Effector memory CD8-positive, alpha-beta T cell (primary cell): ENCODE data around the gene HPSE.
"Not testable (repeated sequence)": the region's sequence is repeated elsewhere in the genome, so short reads cannot be mapped to it uniquely, and the experiment has no call there.

Experiments
- ATAC-seq: fragments of 150-1000 bp; cut with Tn5 transposase; replicated peaks from 2 replicates; pipeline ENCODE4 v1.10.0; 2021; ENCODE audit warnings: mild to moderate bottlenecking, moderate library complexity
- DNase-seq, 3 experiments: peaks; one replicate each; pipeline ENCODE4 v3.0.0; 2021
- H3K27ac Mint-ChIP-seq, 2 donors: one replicate each; pipeline ENCODE4 v1.8.0; 2022; ENCODE audit warnings: mild to moderate bottlenecking in 2 of 2, mixed read lengths in 2 of 2, moderate library complexity in 2 of 2
- H3K27me3 Mint-ChIP-seq, 2 donors: one replicate each; pipeline ENCODE4 v1.8.0; 2022; ENCODE audit warnings: mixed read lengths in 2 of 2
- H3K36me3 Mint-ChIP-seq: one replicate; pipeline ENCODE4 v1.8.0; 2022; ENCODE audit warnings: mild to moderate bottlenecking, moderate library complexity, mixed read lengths; ENCODE audit not compliant: insufficient read depth
- H3K4me1 Mint-ChIP-seq, 2 donors: one replicate each; pipeline ENCODE4 v1.8.0; 2022; ENCODE audit warnings: low read depth in 2 of 2, mixed read lengths in 2 of 2
- H3K4me3 Mint-ChIP-seq, 2 donors: one replicate each; pipeline ENCODE4 v1.8.0; 2022; ENCODE audit warnings: mild to moderate bottlenecking in 2 of 2, mixed read lengths in 2 of 2, moderate library complexity in 2 of 2
- H3K9me3 Mint-ChIP-seq, 2 donors: one replicate each; pipeline ENCODE4 v1.8.0; 2022; ENCODE audit warnings: mixed read lengths in 2 of 2

The HPSE gene

DNA sequence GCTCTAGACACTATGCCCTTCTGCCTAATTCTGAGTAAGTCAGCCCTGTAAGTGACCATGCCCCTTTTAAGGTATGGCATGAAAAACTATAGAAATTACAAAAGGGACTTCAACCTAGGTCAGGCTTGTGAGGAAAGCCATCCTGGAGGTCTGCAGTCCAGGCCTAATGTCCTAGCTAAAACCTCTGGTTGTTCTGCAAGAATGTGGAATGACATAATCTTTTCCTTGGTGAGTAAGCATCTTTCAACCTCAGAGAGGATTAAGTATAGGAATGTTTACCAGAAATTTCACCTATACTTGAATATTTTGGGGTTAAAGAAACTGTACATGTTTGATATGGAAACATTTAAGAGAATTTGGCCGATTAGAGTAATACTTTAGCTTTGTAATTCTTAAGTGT, 23.8 kb upstream of the HPSE start:
- ATAC-seq, result no peak
- no peak for DNase-seq
- H3K36me3 Mint-ChIP-seq, result no peaks in the 10 kb centered on the region

DNA sequence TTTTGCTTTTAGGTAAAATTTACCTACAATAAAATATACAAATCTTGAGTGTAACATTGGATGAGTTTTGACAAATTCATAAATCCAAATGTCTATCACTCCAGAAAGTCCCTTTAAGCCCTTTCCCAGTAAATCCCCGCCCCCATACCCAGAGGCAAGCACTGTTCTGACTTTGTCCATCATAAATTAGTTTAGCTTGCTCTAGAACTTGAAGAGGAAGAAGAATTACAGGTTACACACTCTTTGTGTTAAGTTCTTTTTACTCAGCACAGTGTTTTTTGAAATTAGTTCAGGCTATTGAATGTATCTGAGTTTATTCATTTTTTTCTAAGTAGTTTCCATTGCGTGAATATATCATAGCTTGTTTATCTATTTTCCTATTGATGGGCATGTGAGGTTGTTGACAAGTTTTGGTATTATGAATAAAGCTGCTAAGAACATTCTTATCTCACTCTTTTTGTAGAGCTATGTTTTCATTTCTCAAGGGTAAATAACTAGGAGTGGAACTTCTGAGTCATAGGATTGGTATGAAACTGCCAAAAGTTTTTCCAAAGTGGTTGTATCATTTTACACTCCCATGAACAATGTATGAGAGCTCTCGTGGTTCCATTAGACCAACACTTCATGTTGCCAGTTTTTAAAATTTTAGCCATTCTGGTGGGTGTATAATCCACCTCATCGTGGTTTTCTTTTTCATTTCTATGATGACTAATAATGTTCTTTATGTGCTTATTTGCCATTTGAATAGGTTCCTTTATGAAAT, 22.4 kb upstream of the HPSE start:
- Mint-ChIP-seq H3K27ac (no peak overlapping the region), H3K9me3 (no peaks in the 10 kb centered on the region), H3K4me1 (no peaks in the 10 kb centered on the region), H3K4me3 (no peak overlapping the region), H3K27me3 (no peaks in the 10 kb centered on the region), H3K36me3 (no peaks in the 10 kb centered on the region)
- DNase-seq, result no peak
- no peak for ATAC-seq

More for the DNA sequence above, 23.8 kb upstream of the HPSE start:
- no peaks in the 10 kb centered on the region for H3K4me1 Mint-ChIP-seq
- no peak overlapping the region for H3K4me3 Mint-ChIP-seq
- H3K27me3 Mint-ChIP-seq, result peaks cover 3 to 8% of the 10 kb centered on the region in 2 donors
- H3K9me3 Mint-ChIP-seq, result no peaks in the 10 kb centered on the region
- H3K27ac Mint-ChIP-seq, result no peak overlapping the region

DNA sequence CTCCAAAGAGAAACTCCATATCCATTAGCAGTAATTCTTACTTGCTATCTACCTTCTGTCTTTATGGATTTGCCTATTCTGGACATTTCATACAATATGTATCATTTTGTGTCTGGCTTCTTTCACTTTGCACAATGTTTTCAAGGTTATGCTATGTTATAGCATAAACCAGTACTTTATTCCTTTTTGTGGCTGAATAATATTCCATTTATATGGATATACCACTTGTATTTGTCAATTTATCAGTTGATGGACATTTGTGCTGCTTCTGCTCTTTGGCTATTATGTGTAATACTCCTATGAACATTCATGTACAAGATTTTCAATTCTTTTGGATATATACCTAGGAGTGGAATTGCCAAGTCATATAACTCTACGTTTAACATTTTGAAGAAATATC, 18.9 kb upstream of the HPSE start:
- no peak overlapping the region for H3K27ac Mint-ChIP-seq
- no peaks in the 10 kb centered on the region for H3K9me3 Mint-ChIP-seq
- H3K27me3 Mint-ChIP-seq, result no peaks in the 10 kb centered on the region
- H3K4me1 Mint-ChIP-seq, result peaks cover 6 to 8% of the 10 kb centered on the region in 2 donors
- H3K4me3 Mint-ChIP-seq, result no peak overlapping the region
- peaks cover 4% of the 10 kb centered on the region for H3K36me3 Mint-ChIP-seq
- no peak for DNase-seq
- no peak for ATAC-seq

DNA sequence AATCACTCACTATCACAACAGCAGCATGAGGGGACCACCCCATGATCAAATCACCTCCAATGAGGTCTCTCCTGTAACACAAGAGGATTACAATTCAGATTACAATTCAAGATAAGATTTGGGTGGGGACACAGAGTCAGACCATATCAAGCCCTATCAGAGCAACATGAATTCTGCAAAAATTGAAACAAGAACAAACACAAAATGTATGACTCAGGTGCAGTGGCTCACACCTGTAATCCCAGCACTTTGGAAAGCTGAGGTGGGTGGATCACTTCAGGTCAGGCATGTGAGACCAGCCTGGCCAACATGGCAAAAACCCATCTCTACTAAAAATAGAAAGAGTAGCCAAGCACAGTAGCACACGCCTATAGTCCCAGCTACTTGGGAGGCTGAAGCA, 13.4 kb upstream of the HPSE start:
- H3K27me3 Mint-ChIP-seq, result peaks cover 16 to 18% of the 10 kb centered on the region in 2 donors
- no peaks in the 10 kb centered on the region for H3K9me3 Mint-ChIP-seq
- no peak for DNase-seq
- peaks cover 6 to 8% of the 10 kb centered on the region in 2 donors for H3K4me1 Mint-ChIP-seq
- no peak overlapping the region for H3K4me3 Mint-ChIP-seq
- peaks cover 4% of the 10 kb centered on the region for H3K36me3 Mint-ChIP-seq
- ATAC-seq, result no peak
- no peak overlapping the region for H3K27ac Mint-ChIP-seq

DNA sequence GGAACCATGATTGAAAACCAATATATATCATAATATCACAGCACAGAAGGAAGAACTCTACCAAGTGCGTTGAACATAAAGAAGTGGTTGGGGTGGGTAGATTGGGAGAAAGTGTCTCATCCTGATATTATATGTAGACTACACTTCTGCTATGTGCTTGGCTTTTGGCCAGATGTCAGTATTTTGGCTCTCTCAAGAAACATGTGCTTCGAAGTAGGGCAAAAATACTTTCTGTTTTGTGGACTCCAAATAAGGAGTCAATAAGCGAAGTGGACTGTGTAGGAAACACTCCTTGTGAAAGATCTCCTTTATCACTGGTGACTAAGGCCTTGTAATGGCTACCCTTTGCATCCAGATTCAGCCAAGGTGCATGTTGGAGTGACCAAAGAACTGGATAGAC, 7.8 kb upstream of the HPSE start:
- Mint-ChIP-seq H3K4me1 (peaks cover 13 to 17% of the 10 kb centered on the region in 2 donors), H3K27me3 (peaks cover 22 to 29% of the 10 kb centered on the region in 2 donors), H3K9me3 (no peaks in the 10 kb centered on the region), H3K27ac (no peak overlapping the region), H3K4me3 (no peak overlapping the region), H3K36me3 (peaks cover 9% of the 10 kb centered on the region)
- ATAC-seq (no peak), DNase-seq (no peak)

DNA sequence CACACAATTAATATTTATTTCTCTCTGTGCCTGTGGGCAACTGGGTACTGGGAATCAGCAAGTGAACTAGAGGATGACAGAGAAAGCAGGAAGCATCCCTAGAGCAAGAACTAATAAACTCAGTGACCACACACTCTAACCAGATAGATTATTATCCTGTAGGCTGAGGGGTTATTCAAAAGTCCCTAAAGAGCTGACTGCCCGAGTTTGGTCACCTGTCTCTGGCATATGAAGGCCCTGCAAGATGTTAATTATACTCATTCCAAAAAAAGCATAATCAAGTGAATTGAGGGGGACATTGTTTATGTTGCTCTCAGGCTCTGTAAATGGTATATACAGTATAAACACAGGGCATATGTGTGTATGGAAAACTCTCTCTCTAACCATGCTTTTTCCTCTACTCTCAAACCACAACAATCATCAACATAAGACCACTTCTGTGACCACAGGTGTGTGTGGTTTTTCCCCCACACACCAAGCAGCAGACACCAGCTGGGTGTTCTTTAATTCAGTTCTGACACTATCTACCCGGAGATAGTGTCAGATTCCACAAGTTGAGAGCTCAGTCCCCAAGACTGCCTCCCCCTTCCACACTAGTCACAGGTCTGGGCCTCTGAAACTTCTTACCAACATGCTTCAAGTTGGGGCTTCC, 6.2 kb upstream of the HPSE start:
- Mint-ChIP-seq H3K4me1 (peaks cover 14 to 17% of the 10 kb centered on the region in 2 donors), H3K36me3 (peaks cover 9% of the 10 kb centered on the region), H3K27me3 (peaks cover 28 to 29% of the 10 kb centered on the region in 2 donors), H3K9me3 (no peaks in the 10 kb centered on the region), H3K27ac (peak overlapping the region in 1 of 2 donors; percentile 5), H3K4me3 (peak overlapping the region; percentile 1 to 40)
- ATAC-seq, result peak; percentile 94
- DNase-seq, result peak; percentile 11 to 43 (median 19)

DNA sequence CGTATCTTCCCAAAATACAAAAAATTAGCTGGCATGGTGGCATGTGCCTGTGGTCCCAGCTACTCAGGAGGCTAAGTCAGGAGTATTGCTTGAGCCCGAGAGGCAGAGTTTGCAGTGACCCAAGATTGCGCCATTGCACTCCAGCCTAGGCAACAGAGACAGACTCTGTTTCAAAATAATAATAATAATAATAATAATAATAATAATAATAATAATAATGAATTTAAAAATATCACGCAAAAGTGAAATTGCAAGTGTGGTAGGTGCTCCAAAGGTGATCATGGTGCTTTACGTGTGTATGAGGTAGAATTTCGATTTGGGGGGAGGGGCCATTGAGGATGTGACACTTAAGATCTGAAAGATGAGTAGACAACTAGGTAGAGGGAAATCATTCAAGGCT, 4.9 kb upstream of the HPSE start:
- Mint-ChIP-seq H3K36me3 (peaks cover 9% of the 10 kb centered on the region), H3K4me1 (peaks cover 22 to 26% of the 10 kb centered on the region in 2 donors), H3K4me3 (no peak overlapping the region), H3K27me3 (peaks cover 23 to 24% of the 10 kb centered on the region in 2 donors), H3K27ac (no peak overlapping the region), H3K9me3 (no peaks in the 10 kb centered on the region)
- no peak for ATAC-seq
- DNase-seq, result no peak

DNA sequence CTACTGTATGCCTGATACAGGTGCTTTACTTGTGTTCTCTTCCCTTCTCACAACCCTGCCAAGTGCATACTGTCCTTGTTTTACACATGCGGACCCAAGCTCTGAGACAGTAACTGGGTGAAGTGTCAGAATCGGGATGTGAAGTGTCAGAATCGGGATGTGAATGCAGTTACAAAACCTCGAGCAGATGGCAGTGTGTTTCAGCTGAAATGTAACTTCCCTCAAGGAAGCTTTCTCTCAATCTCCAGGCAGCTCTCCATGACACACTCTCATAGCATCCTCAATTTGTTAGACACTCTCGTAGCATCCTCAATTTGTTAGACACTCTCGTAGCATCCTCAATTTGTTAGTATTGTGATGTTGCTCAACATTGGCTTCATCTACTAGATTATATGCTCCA, 1.1 kb upstream of the HPSE start:
- Mint-ChIP-seq H3K27ac (peak overlapping the region in 1 of 2 donors; percentile 87), H3K27me3 (peaks cover 11% of the 10 kb centered on the region in 2 donors), H3K9me3 (no peaks in the 10 kb centered on the region), H3K4me1 (peaks cover 17 to 19% of the 10 kb centered on the region in 2 donors), H3K4me3 (peak overlapping the region; percentile 92 to 95), H3K36me3 (peaks cover 2% of the 10 kb centered on the region)
- DNase-seq, result no peak
- no peak for ATAC-seq

DNA sequence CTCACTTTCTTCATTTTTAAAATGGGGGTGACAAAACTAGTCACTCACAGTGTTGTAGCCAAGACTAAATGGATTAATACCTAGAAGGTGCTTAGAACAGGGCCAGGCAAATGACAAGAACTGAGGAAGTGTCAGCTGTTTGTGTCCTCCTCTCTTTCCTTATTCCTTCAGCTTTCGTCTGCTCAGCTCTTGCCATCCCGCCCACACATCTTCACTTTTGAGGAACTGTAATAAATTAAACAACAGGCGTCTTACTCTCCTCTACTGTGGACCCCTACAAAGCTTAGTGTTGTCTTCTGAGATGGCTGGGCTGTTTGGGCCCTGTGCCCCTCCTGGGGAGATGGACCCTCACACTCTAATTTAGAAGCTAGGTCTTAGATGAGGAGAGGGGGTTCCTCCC, 2.7 kb downstream of the HPSE start:
- DNase-seq (no peak), ATAC-seq (no peak)
- Mint-ChIP-seq H3K4me3 (no peak overlapping the region), H3K27me3 (peaks cover 0 to under 1% of the 10 kb centered on the region in 2 donors), H3K36me3 (no peaks in the 10 kb centered on the region), H3K4me1 (peaks cover 17 to 18% of the 10 kb centered on the region in 2 donors), H3K9me3 (no peaks in the 10 kb centered on the region), H3K27ac (peak overlapping the region in 1 of 2 donors; percentile 19)

DNA sequence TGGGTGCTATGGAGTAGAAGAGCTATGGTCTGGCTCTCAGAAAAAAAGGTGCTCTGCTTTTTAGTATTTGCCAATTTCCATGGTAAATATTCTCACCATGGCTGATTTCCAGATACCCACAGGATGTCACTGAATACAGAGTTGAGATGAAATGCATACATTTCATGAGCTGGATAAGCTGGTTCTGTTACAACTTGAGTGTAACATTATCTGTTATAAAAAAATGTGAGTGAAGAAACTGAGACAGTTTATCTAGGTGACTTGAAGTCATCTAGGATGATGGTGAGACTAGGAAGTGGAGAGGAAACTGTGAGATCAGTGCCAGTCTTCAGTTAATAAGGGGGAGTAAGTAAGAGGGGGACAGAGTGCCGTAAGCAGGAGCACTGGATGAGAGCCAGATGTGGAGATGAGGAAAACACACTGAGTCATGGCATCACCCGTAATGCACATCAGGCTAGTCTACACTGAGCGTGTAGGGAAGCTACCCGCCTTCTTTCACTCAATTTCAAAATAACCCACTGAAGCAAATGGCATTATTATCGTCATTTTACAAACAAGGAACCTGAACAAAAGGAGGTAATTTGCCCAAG, 5.0 kb downstream of the HPSE start:
- DNase-seq (no peak), ATAC-seq (no peak)
- H3K4me1 Mint-ChIP-seq, result peaks cover 8 to 9% of the 10 kb centered on the region in 2 donors
- H3K27me3 Mint-ChIP-seq, result no peaks in the 10 kb centered on the region
- no peaks in the 10 kb centered on the region for H3K9me3 Mint-ChIP-seq
- peaks cover 3% of the 10 kb centered on the region for H3K36me3 Mint-ChIP-seq
- no peak overlapping the region for H3K4me3 Mint-ChIP-seq
- H3K27ac Mint-ChIP-seq, result no peak overlapping the region

DNA sequence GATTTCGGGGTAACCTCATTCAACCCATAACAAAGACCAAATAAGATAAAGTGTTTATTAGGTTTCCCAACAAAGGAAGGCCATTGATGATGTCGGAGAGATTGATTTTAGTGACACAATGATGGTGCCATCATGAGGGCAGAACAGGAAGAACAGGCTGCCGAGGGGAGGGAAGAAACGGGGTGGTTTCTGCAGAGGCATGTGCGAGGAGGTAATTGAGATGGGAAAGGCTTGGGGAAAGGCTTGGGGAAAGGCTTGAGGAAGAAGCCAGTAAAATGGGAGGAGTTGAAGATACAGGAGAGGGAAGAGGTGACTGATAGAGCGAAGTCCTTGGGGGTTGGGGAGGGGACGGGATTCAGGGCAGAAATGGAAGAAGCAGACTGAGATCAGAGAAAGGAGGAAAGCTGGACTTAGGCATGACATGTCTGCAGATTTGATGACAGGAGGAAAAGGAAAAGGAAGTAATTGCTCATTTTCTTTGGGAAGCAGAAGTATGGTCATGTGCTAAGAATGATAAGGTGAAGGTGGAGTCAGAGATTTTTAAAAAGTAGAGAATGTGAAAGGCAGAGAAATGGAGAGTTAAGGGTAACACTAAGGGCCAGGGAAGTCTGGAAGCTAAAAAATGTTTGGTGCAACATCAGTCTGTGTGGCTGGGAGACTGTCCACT, 6.0 kb downstream of the HPSE start:
- H3K36me3 Mint-ChIP-seq, result peaks cover 3% of the 10 kb centered on the region
- H3K9me3 Mint-ChIP-seq, result no peaks in the 10 kb centered on the region
- no peak for ATAC-seq
- H3K27me3 Mint-ChIP-seq, result no peaks in the 10 kb centered on the region
- no peak overlapping the region for H3K4me3 Mint-ChIP-seq
- no peak for DNase-seq
- H3K4me1 Mint-ChIP-seq, result peaks cover 0 to 2% of the 10 kb centered on the region in 2 donors
- peak overlapping the region in 1 of 2 donors; percentile 33 for H3K27ac Mint-ChIP-seq

DNA sequence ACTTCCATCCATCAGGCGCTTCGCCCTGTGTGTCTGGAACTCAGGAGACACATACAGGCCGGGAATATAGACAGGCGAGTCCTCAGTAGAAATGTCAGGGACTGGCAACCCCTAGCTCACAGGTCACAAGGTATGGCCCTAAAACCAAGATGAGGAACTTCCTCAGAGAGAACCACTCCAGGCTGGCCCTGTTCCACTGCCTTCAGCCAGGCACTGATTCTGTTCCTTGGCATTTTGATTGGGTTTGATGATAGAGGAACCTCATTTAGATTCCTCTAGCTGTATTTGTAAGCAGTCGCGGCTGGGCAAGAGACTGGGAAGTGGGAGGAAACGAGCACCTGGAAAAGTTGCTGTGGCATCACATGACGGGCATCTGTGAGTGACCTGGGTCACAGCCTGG, 8.1 kb downstream of the HPSE start:
- Mint-ChIP-seq H3K27me3 (no peaks in the 10 kb centered on the region), H3K36me3 (peaks cover 7% of the 10 kb centered on the region), H3K4me3 (no peak overlapping the region), H3K4me1 (peaks cover 0 to 2% of the 10 kb centered on the region in 2 donors), H3K27ac (no peak overlapping the region), H3K9me3 (no peaks in the 10 kb centered on the region)
- no peak for DNase-seq
- no peak for ATAC-seq

DNA sequence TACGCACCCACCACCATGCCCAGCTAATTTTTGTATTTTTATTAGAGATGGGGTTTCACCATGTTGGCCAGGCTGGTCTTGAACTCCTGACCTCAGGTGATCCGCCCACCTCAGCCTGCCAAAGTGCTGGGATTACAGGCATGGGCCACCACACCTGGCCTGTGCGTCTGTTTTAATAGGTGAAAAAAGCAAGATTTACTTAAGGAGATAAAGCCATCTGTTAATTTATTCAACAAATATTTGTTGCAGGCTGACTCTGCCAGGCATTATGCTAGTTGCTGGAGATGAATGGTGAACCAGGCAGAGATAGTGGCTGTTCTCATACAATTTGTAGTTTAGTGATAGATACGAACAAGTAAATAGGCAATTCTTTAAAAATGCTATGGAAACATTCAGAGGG, 9.3 kb downstream of the HPSE start:
- not testable (repeated sequence) for ATAC-seq, DNase-seq, H3K4me1 Mint-ChIP-seq, H3K36me3 Mint-ChIP-seq, H3K27me3 Mint-ChIP-seq, H3K9me3 Mint-ChIP-seq, H3K4me3 Mint-ChIP-seq, H3K27ac Mint-ChIP-seq
